HFF-Myc (cell line): ENCODE results near the gene CYP4X1.
A peak's percentile ranks its signal among the peaks of the same experiment; 100 is the strongest.
"Not testable (repeated sequence)": the region's sequence is repeated elsewhere in the genome, so short reads cannot be mapped to it uniquely, and the experiment has no call there.

ENCODE experiments used
- DNase-seq: peaks from one replicate; pipeline ENCODE4 v3.0.0-alpha.2; 2011; ENCODE audit warnings: low read depth; ENCODE audit errors: extremely low read depth
- H3K4me3 ChIP-seq: replicated peaks from 2 replicates; pipeline ENCODE4 v1.5.1; 2011; ENCODE audit warnings: low read depth, mild to moderate bottlenecking, control low read depth, low read length
- TF ChIP-seq, protein P1 (sequence below): IDR thresholded peaks from 2 replicates; pipeline ENCODE4 v1.5.1; 2012; ENCODE audit warnings: mild to moderate bottlenecking, low read depth, low read length, control low read depth; ENCODE audit errors: missing control alignments

The CYP4X1 gene

DNA sequence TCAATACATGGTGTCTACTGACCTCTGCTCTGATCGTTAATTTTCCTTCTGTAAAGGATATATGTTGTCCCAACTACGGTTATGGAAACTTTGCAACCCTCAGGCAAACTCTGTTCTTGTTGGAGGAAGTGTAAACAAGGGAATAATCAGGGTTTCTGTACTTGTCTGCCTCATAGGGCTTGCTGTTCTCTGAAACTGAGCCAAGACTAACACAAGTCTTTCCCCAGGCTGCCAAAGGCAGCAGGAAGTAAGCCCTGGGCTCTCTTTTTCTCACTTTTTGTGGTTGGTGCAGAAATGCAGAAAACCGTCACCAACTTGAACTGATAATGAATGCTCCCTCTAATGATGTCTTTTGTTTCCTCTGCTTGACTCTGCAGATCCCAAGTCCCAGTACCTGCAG lies 7.6 kb downstream of the CYP4X1 start:
- no peak for DNase-seq
- H3K4me3 ChIP-seq: no peak overlapping the region
- TF ChIP-seq, protein P1, sequence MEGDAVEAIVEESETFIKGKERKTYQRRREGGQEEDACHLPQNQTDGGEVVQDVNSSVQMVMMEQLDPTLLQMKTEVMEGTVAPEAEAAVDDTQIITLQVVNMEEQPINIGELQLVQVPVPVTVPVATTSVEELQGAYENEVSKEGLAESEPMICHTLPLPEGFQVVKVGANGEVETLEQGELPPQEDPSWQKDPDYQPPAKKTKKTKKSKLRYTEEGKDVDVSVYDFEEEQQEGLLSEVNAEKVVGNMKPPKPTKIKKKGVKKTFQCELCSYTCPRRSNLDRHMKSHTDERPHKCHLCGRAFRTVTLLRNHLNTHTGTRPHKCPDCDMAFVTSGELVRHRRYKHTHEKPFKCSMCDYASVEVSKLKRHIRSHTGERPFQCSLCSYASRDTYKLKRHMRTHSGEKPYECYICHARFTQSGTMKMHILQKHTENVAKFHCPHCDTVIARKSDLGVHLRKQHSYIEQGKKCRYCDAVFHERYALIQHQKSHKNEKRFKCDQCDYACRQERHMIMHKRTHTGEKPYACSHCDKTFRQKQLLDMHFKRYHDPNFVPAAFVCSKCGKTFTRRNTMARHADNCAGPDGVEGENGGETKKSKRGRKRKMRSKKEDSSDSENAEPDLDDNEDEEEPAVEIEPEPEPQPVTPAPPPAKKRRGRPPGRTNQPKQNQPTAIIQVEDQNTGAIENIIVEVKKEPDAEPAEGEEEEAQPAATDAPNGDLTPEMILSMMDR: no peak

DNA sequence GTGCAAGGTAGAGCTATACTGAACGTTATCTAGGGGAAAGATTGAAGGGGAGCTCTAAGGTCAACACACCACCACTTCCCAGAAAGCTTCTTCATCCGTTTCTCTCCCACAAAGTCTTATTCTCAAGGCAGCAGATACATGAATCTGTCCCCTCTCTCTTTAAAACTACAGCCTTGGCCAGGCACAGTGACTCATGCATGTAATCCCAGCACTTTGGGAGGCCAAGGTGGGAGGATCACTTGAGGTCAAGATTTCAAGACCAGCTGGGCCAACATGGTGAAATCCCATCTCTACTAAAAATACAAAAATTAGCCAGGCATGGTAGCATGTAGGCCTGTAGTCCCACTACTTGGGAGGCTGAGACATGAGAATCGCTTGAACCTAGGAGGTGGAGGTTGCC lies 8.1 kb downstream of the CYP4X1 start:
- no peak overlapping the region for H3K4me3 ChIP-seq
- no peak for DNase-seq
- TF ChIP-seq, protein P1: no peak

DNA sequence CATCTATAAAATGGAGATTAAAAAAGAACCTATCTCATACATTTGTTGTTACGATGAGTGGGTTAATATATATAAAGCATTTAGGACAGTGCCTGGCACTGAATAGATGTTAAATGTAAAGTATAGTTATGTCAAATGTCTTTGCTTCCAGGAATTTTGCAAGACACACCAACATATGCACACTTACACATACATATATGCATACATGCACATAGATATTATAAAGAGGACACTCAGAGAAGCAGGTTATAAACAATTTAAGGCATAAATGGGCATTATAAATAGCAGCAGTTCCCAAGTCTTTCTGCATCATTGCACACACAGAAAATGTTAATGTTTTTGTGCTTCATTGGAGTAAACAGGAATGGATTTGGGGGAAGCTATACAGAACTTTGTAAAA lies 13.3 kb downstream of the CYP4X1 start:
- H3K4me3 ChIP-seq: no peak overlapping the region
- DNase-seq: no peak
- TF ChIP-seq, protein P1: no peak

DNA sequence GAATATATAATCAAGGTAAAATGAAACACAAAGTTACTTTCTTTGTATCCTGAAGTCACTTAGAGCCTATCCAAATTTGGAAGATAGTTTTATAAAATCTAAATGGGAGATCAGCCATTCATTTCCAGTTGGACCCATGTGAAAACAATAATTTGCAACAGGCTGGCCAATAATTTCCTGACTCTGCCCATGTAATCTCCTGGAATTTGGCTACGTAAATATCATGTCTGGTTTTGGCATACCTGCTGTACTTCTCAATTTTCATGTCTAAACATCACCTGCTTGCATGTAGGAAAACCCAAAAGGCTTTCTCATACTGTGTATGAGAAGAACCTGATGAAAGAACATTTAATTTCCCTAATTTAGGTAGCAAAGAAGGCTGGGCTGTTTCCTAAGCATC lies 35.9 kb downstream of the CYP4X1 start:
- no peak overlapping the region for H3K4me3 ChIP-seq
- DNase-seq: no peak
- TF ChIP-seq, protein P1: no peak

DNA sequence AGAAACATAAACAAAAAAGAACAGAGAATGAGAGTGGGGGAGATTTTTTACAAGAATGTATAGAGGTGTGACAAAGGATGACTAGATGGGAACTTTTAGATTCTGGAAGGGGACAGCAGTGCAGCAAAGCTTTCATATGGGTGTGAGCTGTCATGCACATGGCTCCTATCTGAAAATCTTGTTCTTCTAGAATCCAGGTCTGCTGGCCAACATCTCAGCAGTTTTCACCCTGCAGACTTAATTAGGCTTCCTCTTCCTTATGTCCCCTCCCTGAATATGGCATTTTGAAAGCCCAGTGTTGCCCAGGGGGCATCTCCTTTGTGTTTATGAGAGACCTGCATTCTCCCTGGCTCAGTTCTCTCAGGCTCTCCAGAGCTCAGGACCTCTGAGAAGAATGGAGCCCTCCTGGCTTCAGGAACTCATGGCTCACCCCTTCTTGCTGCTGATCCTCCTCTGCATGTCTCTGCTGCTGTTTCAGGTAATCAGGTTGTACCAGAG lies 43.7 kb downstream of the CYP4X1 start, which contains the start of gene CYP4Z1:
TSS of gene CYP4Z1 (plus strand) at position 135 of the 498 bp plus-strand sequence. CDS start at position 395, 260 bp downstream.
- H3K4me3 ChIP-seq: no peak within 1 kb of the TSS
- TF ChIP-seq, protein P1: no peak
- no peak for DNase-seq

DNA sequence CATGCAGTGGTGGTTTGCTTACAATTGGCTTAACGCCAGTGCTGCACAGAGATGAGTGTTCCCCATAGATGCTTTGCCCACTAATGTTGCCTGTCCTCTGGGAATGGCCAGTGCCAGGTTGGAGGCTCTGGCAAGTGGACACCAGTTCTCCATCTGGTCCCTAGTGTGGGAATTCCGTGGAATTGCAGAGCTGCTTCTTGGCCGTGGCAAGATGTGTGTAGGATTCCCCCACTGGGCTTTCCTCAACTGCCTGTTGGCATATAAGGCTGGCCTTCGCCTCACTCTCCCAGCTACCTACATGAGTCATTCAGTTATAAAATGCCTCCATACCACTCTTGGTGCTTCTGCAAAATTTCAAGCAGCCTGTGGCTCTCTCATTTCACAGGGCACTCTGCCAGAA lies 45.6 kb downstream of the CYP4X1 start:
- not testable (repeated sequence) for DNase-seq

DNA sequence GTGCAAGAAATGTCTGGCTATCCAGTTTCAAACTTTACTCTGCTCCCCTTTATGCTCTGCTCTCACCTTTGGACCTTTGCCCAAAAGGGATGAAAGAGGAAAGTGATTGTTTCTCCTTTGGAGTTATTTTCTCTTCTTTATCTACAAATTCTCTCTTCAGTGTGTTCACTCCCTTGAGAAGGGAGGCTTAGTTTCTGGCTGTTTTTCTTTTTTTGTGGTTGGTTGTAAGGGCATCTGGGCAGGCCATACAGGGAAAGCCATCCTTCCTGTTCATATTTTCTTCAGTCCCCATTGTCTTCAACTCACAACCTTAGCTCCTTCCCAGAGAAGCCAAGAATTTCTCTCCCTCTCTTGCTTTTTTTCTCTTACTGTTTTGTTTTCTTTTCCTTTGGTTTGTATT lies 46.0 kb downstream of the CYP4X1 start:
- not testable (repeated sequence) for DNase-seq, H3K4me3 ChIP-seq

More for the DNA sequence above, 45.6 kb downstream of the CYP4X1 start:
- H3K4me3 ChIP-seq: not testable (repeated sequence)

DNA sequence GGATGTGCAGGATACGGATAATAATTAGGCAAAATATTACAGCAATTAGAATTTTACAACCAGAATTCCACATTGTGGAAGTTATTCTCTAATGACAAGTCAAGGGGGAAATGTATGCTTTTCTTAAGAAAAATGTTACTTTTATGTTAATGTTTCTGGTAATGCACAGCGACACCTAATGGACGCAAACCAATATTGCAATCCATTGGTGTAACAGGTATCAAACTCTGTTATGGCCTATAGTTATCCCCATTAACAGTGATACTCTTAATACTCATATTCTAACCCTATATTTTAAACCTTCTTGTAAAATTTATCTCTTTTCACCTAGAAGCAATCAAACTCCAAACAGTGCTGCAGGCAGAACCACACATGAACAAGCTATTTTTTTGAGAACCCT lies 65.9 kb downstream of the CYP4X1 start:
- DNase-seq: peak; percentile 4
- not testable (repeated sequence) for H3K4me3 ChIP-seq
- TF ChIP-seq, protein P1: peak; percentile 23

DNA sequence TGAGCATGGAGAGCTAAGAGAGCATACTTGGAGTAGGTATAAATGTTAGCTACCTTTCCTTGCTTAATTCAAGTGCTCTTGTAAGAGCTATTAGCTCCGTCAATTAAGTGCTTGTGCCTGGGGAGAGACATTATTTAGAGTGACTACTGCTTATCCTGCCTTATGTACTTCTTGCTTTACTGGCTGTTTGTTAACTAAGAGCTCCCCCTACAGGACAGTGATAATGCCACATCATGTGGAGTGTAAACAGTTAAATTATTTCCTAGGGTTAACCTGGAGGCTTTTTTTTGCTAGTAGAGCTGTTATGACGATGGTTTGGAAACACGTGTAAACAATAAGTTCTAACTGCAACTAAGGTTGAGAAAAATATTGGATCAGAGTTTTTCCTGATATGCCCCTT lies 68.0 kb downstream of the CYP4X1 start:
- not testable (repeated sequence) for DNase-seq, H3K4me3 ChIP-seq
